Endothelial cell of umbilical vein (primary cell): ENCODE data around the gene ORC2. TPM values are rescaled to one million over a fixed set of nuclear protein-coding genes. Genes with fewer than 3 reads are reported as not detected.

ENCODE experiments used
- BruUV-seq: library from RNA; stranded (reverse); fragments of 400-500 nt; replicated peaks from 2 replicates; lab custom pipeline; 2021; lab: Mats Ljungman, UMichigan
- CTCF ChIA-PET: fragments of 300-600, 350-600 bp; sonication (Branson Sonifier 250); formaldehyde crosslinking; loops from one replicate; lab custom pipeline; 2021; ENCODE audit warnings: antibody characterized with exemption, inconsistent platforms; lab: Charles Lee
- POLR2A ChIA-PET: fragments of 300-600, 350-600 bp; sonication (Branson Sonifier 250); formaldehyde crosslinking; loops from one replicate; lab custom pipeline; 2021; ENCODE audit warnings: antibody characterized with exemption, inconsistent platforms; lab: Charles Lee
- DNase-seq: peaks from one replicate; pipeline ENCODE4 v3.0.0-alpha.2; 2011; ENCODE audit warnings: low read depth, low spot score
- FAIRE-seq: peaks from 2 replicates; lab custom pipeline; 2011; peaks lifted over from hg19 to GRCh38; lab: Jason Lieb, UNC
- H2AFZ ChIP-seq: 2 replicates; pipeline ENCODE4 v1.6.0; 2012; ENCODE audit warnings: low read depth, low read length, control low read depth, inconsistent platforms
- H3K27ac ChIP-seq: 2 replicates; pipeline ENCODE4 v1.5.1; 2011; ENCODE audit warnings: low read depth, mild to moderate bottlenecking, control low read depth, low read length, moderate library complexity; ENCODE audit not compliant: insufficient read depth
- H3K27me3 ChIP-seq, 2 experiments: 2 replicates each; pipeline versions ENCODE4 v1.6.0 to v1.6.1; 2011; ENCODE audit warnings: low read length in 2 of 2, mixed read lengths in 1 of 2; ENCODE audit not compliant: control insufficient read depth in 2 of 2, insufficient read depth in 2 of 2
- H3K36me3 ChIP-seq, 2 experiments: 2 replicates in 1 of 2; 3 replicates in 1 of 2; pipeline ENCODE4 v1.5.1; 2011; ENCODE audit warnings: low read length in 2 of 2, mild to moderate bottlenecking in 1 of 2, moderate library complexity in 1 of 2; ENCODE audit not compliant: control insufficient read depth in 2 of 2, insufficient read depth in 2 of 2; ENCODE audit errors: extremely low read depth in 1 of 2
- H3K4me1 ChIP-seq: 3 replicates; pipeline ENCODE4 v1.5.1; 2011; ENCODE audit warnings: mild to moderate bottlenecking, low read length; ENCODE audit not compliant: control insufficient read depth, insufficient read depth; ENCODE audit errors: extremely low read depth
- H3K4me2 ChIP-seq: 2 replicates; pipeline ENCODE4 v1.6.1; 2011; ENCODE audit warnings: low read length, control low read depth, mixed read lengths; ENCODE audit not compliant: insufficient read depth
- H3K4me3 ChIP-seq, 3 experiments: fragments of 200-600 bp in 1 of 3; sonication (generic), shearing (Covaris generic) in 1 of 3; replicated peaks in 1 of 3; 2 replicates each; pipeline ENCODE4 v1.5.1; 2011 to 2016; ENCODE audit warnings: control low read depth in 3 of 3, low read length in 3 of 3, mild to moderate bottlenecking in 2 of 3, inconsistent platforms in 1 of 3, low read depth in 1 of 3, moderate library complexity in 1 of 3; ENCODE audit not compliant: insufficient read depth in 1 of 3
- H3K79me2 ChIP-seq: 2 replicates; pipeline ENCODE4 v1.6.0; 2012; ENCODE audit warnings: low read length, inconsistent platforms; ENCODE audit not compliant: control insufficient read depth, insufficient read depth
- H3K9ac ChIP-seq: replicated peaks from 2 replicates; pipeline ENCODE3; 2011; ENCODE audit warnings: low read length, control low read depth; ENCODE audit not compliant: insufficient read depth; ENCODE audit errors: extremely low read depth
- H3K9me1 ChIP-seq: replicated peaks from 3 replicates; pipeline ENCODE4 v1.6.0; 2011; ENCODE audit warnings: mild to moderate bottlenecking, low read length; ENCODE audit not compliant: control insufficient read depth, insufficient read depth; ENCODE audit errors: extremely low read depth
- H3K9me3 ChIP-seq: replicated peaks from 2 replicates; pipeline ENCODE4 v1.5.1; 2012; ENCODE audit warnings: low read length, inconsistent platforms; ENCODE audit not compliant: control insufficient read depth, insufficient read depth
- H4K20me1 ChIP-seq: replicated peaks from 2 replicates; pipeline ENCODE3; 2011; ENCODE audit warnings: mild to moderate bottlenecking, low read length; ENCODE audit not compliant: control insufficient read depth, insufficient read depth; ENCODE audit errors: extremely low read depth
- CTCF ChIP-seq, 2 donors: IDR thresholded peaks; 1 replicate in 1 of 2; 2 replicates in 1 of 2; pipeline ENCODE4 v1.5.1; 2011; ENCODE audit warnings: low read length in 2 of 2, mild to moderate bottlenecking in 2 of 2, moderate library complexity in 2 of 2, control low read depth in 1 of 2, inconsistent platforms in 1 of 2, low read depth in 1 of 2; ENCODE audit not compliant: insufficient read depth in 1 of 2; ENCODE audit errors: extremely low read depth in 1 of 2
- EZH2 ChIP-seq: IDR thresholded peaks from 2 replicates; pipeline ENCODE4 v1.6.1; 2012; ENCODE audit warnings: borderline replicate concordance, low read depth, mild to moderate bottlenecking, moderate library complexity, low read length, inconsistent platforms; ENCODE audit not compliant: severe bottlenecking
- FOS ChIP-seq: IDR thresholded peaks from 2 replicates; pipeline ENCODE4 v1.6.1; 2011; ENCODE audit warnings: mild to moderate bottlenecking, low read length, moderate library complexity, borderline replicate concordance; ENCODE audit not compliant: insufficient read depth
- GATA2 ChIP-seq: IDR thresholded peaks from 2 replicates; pipeline ENCODE4 v1.7.0; 2011; ENCODE audit warnings: low read depth, mild to moderate bottlenecking, moderate library complexity, mixed read lengths, low read length; ENCODE audit not compliant: insufficient read length, insufficient read depth
- JUN ChIP-seq: IDR thresholded peaks from 2 replicates; pipeline ENCODE4 v1.6.1; 2011; ENCODE audit warnings: borderline replicate concordance, low read depth; ENCODE audit not compliant: insufficient read length, insufficient read depth
- MYC ChIP-seq: IDR thresholded peaks from one replicate; pipeline ENCODE4 v1.6.1; 2011; ENCODE audit warnings: mild to moderate bottlenecking, low read depth, low read length
- POLR2A ChIP-seq: IDR thresholded peaks from 2 replicates; pipeline ENCODE4 v1.6.1; 2012; ENCODE audit warnings: low read depth, mild to moderate bottlenecking, control low read depth, low read length
- POLR2AphosphoS5 ChIP-seq: IDR thresholded peaks from 2 replicates; pipeline ENCODE4 v1.6.1; 2012; ENCODE audit warnings: low read depth, mild to moderate bottlenecking, control low read depth, low read length, moderate library complexity; ENCODE audit not compliant: insufficient read depth
- dilution Hi-C: fragments of 300-500 bp; cut with MboI; formaldehyde crosslinking; loops from one replicate; pipeline ENCODE4 v1.15.0; 2019; ENCODE audit warnings: low sequenced_read_pairs; ENCODE audit not compliant: extremely low pct_ligation_motif_present
- intact Hi-C: fragments of 100-400 bp; cut with micrococcal nuclease; formaldehyde crosslinking; loops from one replicate; pipeline ENCODE4 v1.10.0; 2022
- polyA plus RNA-seq, 4 experiments: library from polyadenylated mRNA; depleted of rRNA in 3 of 4; stranded (reverse) in 3 of 4; unstranded in 1 of 4; fragments of >200 nt; gene quantifications; 2 replicates each; pipeline versions ENCODE4 v1.2.1 to v1.2.3, GENCODE V29; 2011 to 2012; ENCODE audit warnings: missing spikeins in 1 of 4
- total RNA-seq: library from RNA; stranded (reverse); gene quantifications from 2 replicates; pipeline ENCODE4 v1.2.3, GENCODE V29; 2021
- TF ChIP-seq, protein P1 (sequence below): IDR thresholded peaks from 2 replicates; pipeline ENCODE4 v1.6.1; 2011; ENCODE audit not compliant: insufficient read depth, insufficient read length

The ORC2 gene
- total and polyA plus RNA-seq, 2 donors (not counting 3 experiments of a cell fraction or from before 2014, with no cell fraction given) = 4.2 to 45.4 TPM

- Histone ChIP-seq H2AFZ (no peak overlapping the region), H3K4me2 (no peak overlapping the region), H4K20me1 (no peaks in the 10 kb centered on the region), H3K9ac (no peak overlapping the region), H3K9me3 (no peaks in the 10 kb centered on the region), H3K4me1 (peaks cover 7% of the 10 kb centered on the region), H3K27me3 (no peaks in the 10 kb centered on the region), H3K79me2 (no peaks in the 10 kb centered on the region), H3K27ac (no peak overlapping the region), H3K9me1 (no peaks in the 10 kb centered on the region), H3K36me3 (peaks cover 8 to 17% of the 10 kb centered on the region in 2 experiments), H3K4me3 (no peak overlapping the region)
- no peak for DNase-seq
- ChIA-PET POLR2A (no interaction called here), CTCF (interaction anchor here (1.1 kb wide), 2 partner anchors 130 to 238 kb away, joined by 3 read pairs; no protein-coding TSS in a partner anchor)
- intact Hi-C loops (no loop called here), dilution Hi-C loops (no loop called here)
- no peak for FAIRE-seq
- TF ChIP-seq GATA2 (no peak), CTCF (IDR thresholded peaks at IDR 0.05; ENCODE audit: extremely low read depth in 1 of 2, insufficient read depth in 1 of 2, low read depth in 1 of 2, low read length in 2 of 2) (no peak), POLR2A (no peak), EZH2 (no peak)
- no TSS peak for BruUV-seq
Measured at GRCh38 chr2:200939832-200940231, 23.6 kb downstream of the ORC2 start.

DNA sequence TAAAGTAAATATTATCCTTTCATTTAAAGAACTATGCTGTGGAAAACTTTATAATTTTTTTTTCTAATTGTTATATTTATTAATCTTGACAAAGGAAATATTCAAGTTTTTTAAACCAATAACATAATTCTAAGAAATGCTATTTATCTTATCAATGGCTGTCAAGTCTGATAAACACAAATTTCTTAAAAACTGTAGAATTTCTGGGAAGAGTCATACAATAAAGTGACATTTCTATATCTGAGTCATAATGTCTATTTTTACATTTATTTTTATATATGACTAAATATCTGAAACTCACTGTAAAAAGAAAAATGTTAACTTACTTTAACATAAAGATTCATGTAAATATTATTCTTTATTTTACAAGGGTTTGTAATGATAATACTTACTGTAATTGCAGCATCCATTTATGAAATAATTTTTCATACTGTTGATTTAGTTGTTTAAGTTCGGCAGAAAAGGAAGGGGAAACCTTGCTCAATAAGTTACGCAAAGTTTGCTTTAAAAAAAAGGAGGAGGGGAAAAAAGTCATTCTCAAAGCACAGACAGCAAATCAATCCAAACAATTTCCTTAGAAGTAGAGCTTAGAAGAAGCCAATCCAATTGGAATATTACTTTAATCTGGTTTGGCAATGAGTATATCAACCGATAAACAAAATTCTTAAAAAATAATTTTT is 32.4 kb downstream of the ORC2 start:
- Histone ChIP-seq H3K9ac (no peak overlapping the region), H3K27me3 (no peaks in the 10 kb centered on the region), H3K36me3 (peaks cover 7 to 24% of the 10 kb centered on the region in 2 experiments), H3K4me3 (no peak overlapping the region), H4K20me1 (no peaks in the 10 kb centered on the region), H3K79me2 (no peaks in the 10 kb centered on the region), H3K27ac (no peak overlapping the region), H3K9me1 (no peaks in the 10 kb centered on the region), H3K4me1 (no peaks in the 10 kb centered on the region), H3K9me3 (no peaks in the 10 kb centered on the region), H2AFZ (no peak overlapping the region), H3K4me2 (no peak overlapping the region)
- CTCF ChIA-PET = interaction anchor here (1.1 to 1.8 kb wide), 3 partner anchors 138 to 247 kb away, joined by 3 to 6 read pairs (median 4); no protein-coding TSS in a partner anchor
- POLR2A ChIA-PET = no interaction called here
- DNase-seq = no peak
- dilution Hi-C loops = no loop called here
- intact Hi-C loops = no loop called here
- TF ChIP-seq FOS (no peak), EZH2 (no peak), POLR2A (no peak), JUN (no peak), CTCF (IDR thresholded peaks at IDR 0.05; ENCODE audit: extremely low read depth in 1 of 2, insufficient read depth in 1 of 2, low read depth in 1 of 2, low read length in 2 of 2) (no peak), MYC (no peak), GATA2 (no peak), POLR2AphosphoS5 (no peak)
- TF ChIP-seq, protein P1, sequence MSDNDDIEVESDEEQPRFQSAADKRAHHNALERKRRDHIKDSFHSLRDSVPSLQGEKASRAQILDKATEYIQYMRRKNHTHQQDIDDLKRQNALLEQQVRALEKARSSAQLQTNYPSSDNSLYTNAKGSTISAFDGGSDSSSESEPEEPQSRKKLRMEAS = no peak
- no TSS peak for BruUV-seq
- no peak for FAIRE-seq
